ENCODE data around the gene APMAP. TPM values are rescaled to one million over a fixed set of nuclear protein-coding genes. Genes with fewer than 3 reads are reported as not detected.
A peak's percentile ranks its signal among the peaks of the same experiment; 100 is the strongest.

The APMAP gene
- total RNA-seq, 1 donor from 2014 or later, result 29.7 TPM

GRCh38 chr20:24971376-24972101 lies 21.0 kb downstream of the APMAP start:
- H3K27ac ChIP-seq, result no peak overlapping the region
- no peak overlapping the region for H3K4me3 ChIP-seq
- peak; percentile 37 to 93 for DNase-seq (ENCODE audit: extremely low spot score in 2 of 2)
- H3K36me3 ChIP-seq, result peaks cover 0 to 72% of the 10 kb centered on the region in 2 donors
- no peaks in the 10 kb centered on the region for H3K4me1 ChIP-seq
- intact Hi-C loops (cut with DNase I), result no loop called here
- no peaks in the 10 kb centered on the region for H3K9me3 ChIP-seq
- TF ChIP-seq, protein P1, sequence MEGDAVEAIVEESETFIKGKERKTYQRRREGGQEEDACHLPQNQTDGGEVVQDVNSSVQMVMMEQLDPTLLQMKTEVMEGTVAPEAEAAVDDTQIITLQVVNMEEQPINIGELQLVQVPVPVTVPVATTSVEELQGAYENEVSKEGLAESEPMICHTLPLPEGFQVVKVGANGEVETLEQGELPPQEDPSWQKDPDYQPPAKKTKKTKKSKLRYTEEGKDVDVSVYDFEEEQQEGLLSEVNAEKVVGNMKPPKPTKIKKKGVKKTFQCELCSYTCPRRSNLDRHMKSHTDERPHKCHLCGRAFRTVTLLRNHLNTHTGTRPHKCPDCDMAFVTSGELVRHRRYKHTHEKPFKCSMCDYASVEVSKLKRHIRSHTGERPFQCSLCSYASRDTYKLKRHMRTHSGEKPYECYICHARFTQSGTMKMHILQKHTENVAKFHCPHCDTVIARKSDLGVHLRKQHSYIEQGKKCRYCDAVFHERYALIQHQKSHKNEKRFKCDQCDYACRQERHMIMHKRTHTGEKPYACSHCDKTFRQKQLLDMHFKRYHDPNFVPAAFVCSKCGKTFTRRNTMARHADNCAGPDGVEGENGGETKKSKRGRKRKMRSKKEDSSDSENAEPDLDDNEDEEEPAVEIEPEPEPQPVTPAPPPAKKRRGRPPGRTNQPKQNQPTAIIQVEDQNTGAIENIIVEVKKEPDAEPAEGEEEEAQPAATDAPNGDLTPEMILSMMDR (IDR thresholded peaks at IDR 0.05), result no peak
- no peak for TF ChIP-seq POLR2A (IDR thresholded peaks at IDR 0.05)
- no peak for TF ChIP-seq POLR2AphosphoS5 (IDR thresholded peaks at IDR 0.05; ENCODE audit: insufficient read depth in 1 of 2, low read depth in 1 of 2)
- no peaks in the 10 kb centered on the region for H3K27me3 ChIP-seq

GRCh38 chr20:24970754-24971153 lies 21.8 kb downstream of the APMAP start:
- DNase-seq (ENCODE audit: extremely low spot score in 2 of 2), result no peak
- Histone ChIP-seq H3K36me3 (peaks cover 0 to 72% of the 10 kb centered on the region in 2 donors), H3K27ac (no peak overlapping the region), H3K27me3 (no peaks in the 10 kb centered on the region), H3K4me1 (no peaks in the 10 kb centered on the region), H3K4me3 (no peak overlapping the region), H3K9me3 (no peaks in the 10 kb centered on the region)
- intact Hi-C loops (cut with DNase I), result no loop called here
- TF ChIP-seq, protein P1 (IDR thresholded peaks at IDR 0.05), result no peak
- TF ChIP-seq POLR2A (IDR thresholded peaks at IDR 0.05) (no peak), POLR2AphosphoS5 (IDR thresholded peaks at IDR 0.05; ENCODE audit: insufficient read depth in 1 of 2, low read depth in 1 of 2) (no peak)

DNA sequence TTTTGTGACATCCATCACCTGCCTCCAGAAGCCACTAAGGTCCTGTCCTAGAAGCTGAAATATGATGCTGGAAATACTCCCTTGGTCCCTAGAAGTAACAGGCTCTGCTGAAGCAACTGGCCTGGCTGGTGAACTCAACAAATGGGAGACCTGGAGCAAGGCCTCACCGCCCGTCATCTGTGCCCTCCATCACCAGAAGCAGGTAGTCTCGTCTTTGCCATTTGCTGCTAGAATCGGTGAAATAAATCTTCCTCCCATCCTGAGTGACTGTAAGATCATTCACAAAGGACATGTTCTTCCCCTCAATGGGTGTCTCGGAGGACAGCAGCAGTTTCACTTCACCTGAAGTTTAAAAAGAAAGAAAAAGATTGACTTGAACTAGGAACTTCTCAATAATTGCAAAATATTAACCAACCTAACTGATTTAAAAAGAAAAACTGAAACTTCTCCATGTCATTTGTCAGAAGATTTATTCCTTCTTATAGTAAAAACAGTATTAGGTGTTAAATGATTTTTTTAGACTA lies 22.5 kb downstream of the APMAP start:
- Histone ChIP-seq H3K4me1 (no peaks in the 10 kb centered on the region), H3K27ac (no peak overlapping the region), H3K27me3 (no peaks in the 10 kb centered on the region), H3K4me3 (no peak overlapping the region), H3K36me3 (peaks cover 0 to 74% of the 10 kb centered on the region in 2 donors), H3K9me3 (no peaks in the 10 kb centered on the region)
- DNase-seq (ENCODE audit: extremely low spot score in 2 of 2), result peak in 1 of 2 donors; percentile 74
- TF ChIP-seq, protein P1 (IDR thresholded peaks at IDR 0.05), result no peak
- no peak for TF ChIP-seq POLR2AphosphoS5 (IDR thresholded peaks at IDR 0.05; ENCODE audit: insufficient read depth in 1 of 2, low read depth in 1 of 2)
- no peak for TF ChIP-seq POLR2A (IDR thresholded peaks at IDR 0.05)
- intact Hi-C loops (cut with DNase I), result no loop called here

- no peaks in the 10 kb centered on the region for H3K27me3 ChIP-seq
- DNase-seq (ENCODE audit: extremely low spot score in 2 of 2), result peak; percentile 70 to 79
- H3K9me3 ChIP-seq, result no peaks in the 10 kb centered on the region
- intact Hi-C loops (cut with DNase I), result no loop called here
- no peak overlapping the region for H3K27ac ChIP-seq
- peaks cover 0 to 76% of the 10 kb centered on the region in 2 donors for H3K36me3 ChIP-seq
- no peak overlapping the region for H3K4me3 ChIP-seq
- no peaks in the 10 kb centered on the region for H3K4me1 ChIP-seq
- TF ChIP-seq POLR2AphosphoS5 (IDR thresholded peaks at IDR 0.05; ENCODE audit: insufficient read depth in 1 of 2, low read depth in 1 of 2) (no peak), POLR2A (IDR thresholded peaks at IDR 0.05) (no peak)
- TF ChIP-seq, protein P1 (IDR thresholded peaks at IDR 0.05), result no peak
These were observed 23.1 kb downstream of the APMAP start for GRCh38 chr20:24969186-24970029.
